RPMI7951 (cell line): ENCODE data around the gene FOXK2. TPM values are rescaled to one million over a fixed set of nuclear protein-coding genes. Genes with fewer than 3 reads are reported as not detected.
"Not testable (repeated sequence)": the region's sequence is repeated elsewhere in the genome, so short reads cannot be mapped to it uniquely, and the experiment has no call there.

Experiments
- DNase-seq: peaks from one replicate; pipeline ENCODE4 v3.0.0-alpha.2; 2012; ENCODE audit warnings: low read depth
- total RNA-seq: library from RNA; depleted of rRNA; stranded (reverse); fragments of >200 nt; shearing (Covaris generic); gene quantifications from 2 replicates; pipeline ENCODE4 v1.2.3, GENCODE V29; 2014

The FOXK2 gene
- total RNA-seq, 1 experiment from 2014 or later: 17.1 TPM

- DNase-seq: not testable (repeated sequence)
These were observed 44.2 kb downstream of the FOXK2 start for GRCh38 chr17:82563745-82564144.

GRCh38 chr17:82564241-82564640 lies 44.7 kb downstream of the FOXK2 start:
- DNase-seq: no peak

GRCh38 chr17:82565551-82565950 lies 46.0 kb downstream of the FOXK2 start:
- no peak for DNase-seq

- no peak for DNase-seq
These were observed 46.8 kb downstream of the FOXK2 start for GRCh38 chr17:82566129-82566960.

- no peak for DNase-seq
These were observed 47.8 kb downstream of the FOXK2 start for GRCh38 chr17:82567286-82567685.

- DNase-seq: no peak
These were observed 49.5 kb downstream of the FOXK2 start for GRCh38 chr17:82568997-82569393.

- no peak for DNase-seq
These were observed 50.1 kb downstream of the FOXK2 start for GRCh38 chr17:82569621-82570020.

- DNase-seq: no peak
These were observed 50.7 kb downstream of the FOXK2 start for GRCh38 chr17:82570277-82570676.

GRCh38 chr17:82571855-82572254 lies 52.3 kb downstream of the FOXK2 start:
- DNase-seq: no peak

- no peak for DNase-seq
These were observed 54.5 kb downstream of the FOXK2 start for GRCh38 chr17:82574041-82574440.

- DNase-seq: not testable (repeated sequence)
These were observed 56.2 kb downstream of the FOXK2 start for GRCh38 chr17:82575581-82576221.

GRCh38 chr17:82577300-82577699 lies 57.8 kb downstream of the FOXK2 start:
- no peak for DNase-seq

GRCh38 chr17:82579969-82580368 lies 60.4 kb downstream of the FOXK2 start:
- not testable (repeated sequence) for DNase-seq

- no peak for DNase-seq
These were observed 62.7 kb downstream of the FOXK2 start for GRCh38 chr17:82582213-82582612.

GRCh38 chr17:82582709-82583108 lies 63.2 kb downstream of the FOXK2 start:
- no peak for DNase-seq

- no peak for DNase-seq
These were observed 64.2 kb downstream of the FOXK2 start for GRCh38 chr17:82583720-82584234.

GRCh38 chr17:82585935-82586575 lies 66.5 kb downstream of the FOXK2 start:
- peak; percentile 41 for DNase-seq

GRCh38 chr17:82586576-82587233 lies 67.2 kb downstream of the FOXK2 start:
- no peak for DNase-seq

GRCh38 chr17:82587234-82588086 lies 67.9 kb downstream of the FOXK2 start:
- DNase-seq: no peak

- no peak for DNase-seq
These were observed 69.0 kb downstream of the FOXK2 start for GRCh38 chr17:82588266-82589175.
